HG03469 (cell line): ENCODE measurements around the gene KIAA2012.

ENCODE experiments used
- ATAC-seq: cut with Tn5 transposase; IDR thresholded peaks from one replicate; pipeline ENCODE4 v1.9.1; 2021; ENCODE audit warnings: mild to moderate bottlenecking, moderate library complexity, moderate number of reproducible peaks; ENCODE audit not compliant: unreplicated experiment

The KIAA2012 gene

GRCh38 chr2:202142540-202142939 lies 69.5 kb downstream of the KIAA2012 start:
- ATAC-seq = no peak

GRCh38 chr2:202147775-202148174 lies 74.7 kb downstream of the KIAA2012 start:
- no peak for ATAC-seq

- no peak for ATAC-seq
Observed at GRCh38 chr2:202148515-202149154, 75.6 kb downstream of the KIAA2012 start.

GRCh38 chr2:202149155-202149762 lies 76.2 kb downstream of the KIAA2012 start:
- no peak for ATAC-seq

- ATAC-seq = no peak
Observed at GRCh38 chr2:202149936-202150335, 76.9 kb downstream of the KIAA2012 start.

- no peak for ATAC-seq
Observed at GRCh38 chr2:202152104-202152715, 79.2 kb downstream of the KIAA2012 start.

- ATAC-seq = no peak
Observed at GRCh38 chr2:202154613-202155012, 81.6 kb downstream of the KIAA2012 start.

- ATAC-seq = no peak
Observed at GRCh38 chr2:202157211-202157990, 84.3 kb downstream of the KIAA2012 start.

GRCh38 chr2:202158796-202159195 lies 85.7 kb downstream of the KIAA2012 start:
- ATAC-seq = no peak

- ATAC-seq = no peak
Observed at GRCh38 chr2:202161151-202161835, 88.2 kb downstream of the KIAA2012 start.

GRCh38 chr2:202164411-202164810 lies 91.4 kb downstream of the KIAA2012 start:
- no peak for ATAC-seq

GRCh38 chr2:202165208-202165607 lies 92.2 kb downstream of the KIAA2012 start:
- no peak for ATAC-seq

GRCh38 chr2:202165945-202166344 lies 92.9 kb downstream of the KIAA2012 start:
- no peak for ATAC-seq

- no peak for ATAC-seq
Observed at GRCh38 chr2:202169131-202169530, 96.1 kb downstream of the KIAA2012 start.

- ATAC-seq = no peak
Observed at GRCh38 chr2:202169832-202170424, 96.9 kb downstream of the KIAA2012 start.

- no peak for ATAC-seq
Observed at GRCh38 chr2:202171241-202171825, 98.3 kb downstream of the KIAA2012 start.

- no peak for ATAC-seq
Observed at GRCh38 chr2:202172439-202173211, 99.6 kb downstream of the KIAA2012 start.

GRCh38 chr2:202178346-202178958 lies 105.4 kb downstream of the KIAA2012 start:
- no peak for ATAC-seq

GRCh38 chr2:202184557-202184956 lies 111.5 kb downstream of the KIAA2012 start:
- no peak for ATAC-seq
